ENCODE measurements around the gene RGS3. TPM values are rescaled to one million over a fixed set of nuclear protein-coding genes. Genes with fewer than 3 reads are reported as not detected.

Gene RGS3
- total RNA-seq, 4 donors from 2014 or later: 43.9 to 122 (median 72.7) TPM

- Histone ChIP-seq H3K4me3 (no peak overlapping the region), H3K9me3 (no peaks in the 10 kb centered on the region), H3K27ac (peak overlapping the region in 2 of 4 donors; percentile 7 to 56), H3K27me3 (no peaks in the 10 kb centered on the region), H3K4me1 (peaks cover 0 to 71% (median 10%) of the 10 kb centered on the region in 3 donors), H3K36me3 (peaks cover 0 to 56% of the 10 kb centered on the region in 2 donors)
- 67 to 71% methylated on average over 2 of the region's 9 CpGs for WGBS, 2 donors (ENCODE audit: low coverage in 1 of 2)
- TF ChIP-seq POLR2AphosphoS5 (IDR thresholded peaks at IDR 0.05) (no peak), POLR2A (IDR thresholded peaks at IDR 0.05) (no peak), EP300 (IDR thresholded peaks at IDR 0.05) (no peak)
- TF ChIP-seq, protein P1, sequence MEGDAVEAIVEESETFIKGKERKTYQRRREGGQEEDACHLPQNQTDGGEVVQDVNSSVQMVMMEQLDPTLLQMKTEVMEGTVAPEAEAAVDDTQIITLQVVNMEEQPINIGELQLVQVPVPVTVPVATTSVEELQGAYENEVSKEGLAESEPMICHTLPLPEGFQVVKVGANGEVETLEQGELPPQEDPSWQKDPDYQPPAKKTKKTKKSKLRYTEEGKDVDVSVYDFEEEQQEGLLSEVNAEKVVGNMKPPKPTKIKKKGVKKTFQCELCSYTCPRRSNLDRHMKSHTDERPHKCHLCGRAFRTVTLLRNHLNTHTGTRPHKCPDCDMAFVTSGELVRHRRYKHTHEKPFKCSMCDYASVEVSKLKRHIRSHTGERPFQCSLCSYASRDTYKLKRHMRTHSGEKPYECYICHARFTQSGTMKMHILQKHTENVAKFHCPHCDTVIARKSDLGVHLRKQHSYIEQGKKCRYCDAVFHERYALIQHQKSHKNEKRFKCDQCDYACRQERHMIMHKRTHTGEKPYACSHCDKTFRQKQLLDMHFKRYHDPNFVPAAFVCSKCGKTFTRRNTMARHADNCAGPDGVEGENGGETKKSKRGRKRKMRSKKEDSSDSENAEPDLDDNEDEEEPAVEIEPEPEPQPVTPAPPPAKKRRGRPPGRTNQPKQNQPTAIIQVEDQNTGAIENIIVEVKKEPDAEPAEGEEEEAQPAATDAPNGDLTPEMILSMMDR (IDR thresholded peaks at IDR 0.05): no peak
- ATAC-seq: no peak
Measured at GRCh38 chr9:113506090-113506589, 42.6 kb downstream of the RGS3 start.

DNA sequence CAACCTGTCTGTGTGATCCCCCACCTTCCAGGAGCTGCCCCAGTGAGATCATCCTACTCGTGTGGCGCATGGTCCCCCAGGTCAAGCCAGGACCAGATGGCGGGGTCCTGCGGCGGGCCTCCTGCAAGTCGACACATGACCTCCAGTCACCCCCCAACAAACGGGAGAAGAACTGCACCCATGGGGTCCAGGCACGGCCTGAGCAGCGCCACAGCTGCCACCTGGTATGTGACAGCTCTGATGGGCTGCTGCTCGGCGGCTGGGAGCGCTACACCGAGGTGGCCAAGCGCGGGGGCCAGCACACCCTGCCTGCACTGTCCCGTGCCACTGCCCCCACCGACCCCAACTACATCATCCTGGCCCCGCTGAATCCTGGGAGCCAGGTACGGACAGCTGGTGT lies 43.7 kb downstream of the RGS3 start:
- H3K36me3 ChIP-seq: peaks cover 0 to 58% of the 10 kb centered on the region in 2 donors
- H3K4me3 ChIP-seq: no peak overlapping the region
- no peaks in the 10 kb centered on the region for H3K9me3 ChIP-seq
- no peak for ATAC-seq
- TF ChIP-seq POLR2A (IDR thresholded peaks at IDR 0.05) (no peak), POLR2AphosphoS5 (IDR thresholded peaks at IDR 0.05) (no peak)
- TF ChIP-seq, protein P1 (IDR thresholded peaks at IDR 0.05): no peak
- no peak overlapping the region for H3K27ac ChIP-seq
- peaks cover 0 to 82% (median 10%) of the 10 kb centered on the region in 3 donors for H3K4me1 ChIP-seq
- H3K27me3 ChIP-seq: no peaks in the 10 kb centered on the region
- WGBS, 2 donors (ENCODE audit: low coverage in 1 of 2): no CpG with 5 or more reads among the region's 19 CpGs

DNA sequence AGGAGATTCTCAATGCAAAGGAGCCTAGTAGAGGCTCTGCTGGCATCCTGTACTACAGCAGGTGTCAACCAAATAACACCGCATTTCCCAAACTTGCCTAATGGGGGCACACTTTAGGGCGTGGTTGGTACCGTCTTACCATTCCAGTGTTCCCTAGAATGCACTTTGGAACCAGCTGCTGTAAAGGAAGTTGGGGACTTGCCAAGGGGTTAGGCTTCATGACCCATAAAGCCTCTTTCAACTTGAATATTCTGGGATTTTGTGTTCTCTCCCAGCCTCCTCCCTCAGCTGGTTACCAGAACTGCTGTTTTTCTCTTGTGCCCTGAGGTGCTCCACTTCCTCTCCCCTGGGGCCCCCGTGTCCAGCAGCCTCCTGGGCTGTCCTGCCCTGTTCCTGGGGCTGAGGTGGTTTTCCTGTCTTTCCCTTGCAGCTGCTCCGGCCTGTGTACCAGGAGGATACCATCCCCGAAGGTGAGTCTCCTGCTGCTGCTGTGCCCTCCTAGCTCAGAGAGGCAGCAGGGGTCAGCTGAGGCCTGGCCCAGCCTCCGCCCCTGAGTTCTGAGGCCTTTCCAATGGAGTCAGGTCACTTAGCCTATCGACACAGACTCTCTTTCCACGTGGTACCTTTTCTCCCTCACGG lies 44.7 kb downstream of the RGS3 start:
- peaks cover 0 to 76% (median 10%) of the 10 kb centered on the region in 3 donors for H3K4me1 ChIP-seq
- H3K27ac ChIP-seq: peak overlapping the region in 2 of 4 donors; percentile 10 to 38
- no peak overlapping the region for H3K4me3 ChIP-seq
- 75 to 81% methylated on average over 3 to 4 of the region's 10 CpGs for WGBS, 2 donors (ENCODE audit: low coverage in 1 of 2)
- H3K27me3 ChIP-seq: no peaks in the 10 kb centered on the region
- ATAC-seq: no peak
- no peaks in the 10 kb centered on the region for H3K9me3 ChIP-seq
- peaks cover 0 to 67% of the 10 kb centered on the region in 2 donors for H3K36me3 ChIP-seq
- no peak for TF ChIP-seq EP300 (IDR thresholded peaks at IDR 0.05)
- no peak for TF ChIP-seq POLR2AphosphoS5 (IDR thresholded peaks at IDR 0.05)
- TF ChIP-seq, protein P1 (IDR thresholded peaks at IDR 0.05): no peak
- no peak for TF ChIP-seq POLR2A (IDR thresholded peaks at IDR 0.05)

- H3K27ac ChIP-seq: peak overlapping the region in 1 of 4 donors; percentile 38
Measured at GRCh38 chr9:113509463-113509862, 45.9 kb downstream of the RGS3 start.

More at GRCh38 chr9:113509463-113509862, 45.9 kb downstream of the RGS3 start:
- Histone ChIP-seq H3K9me3 (no peaks in the 10 kb centered on the region), H3K4me3 (no peak overlapping the region), H3K4me1 (peaks cover 0 to 65% (median 10%) of the 10 kb centered on the region in 3 donors), H3K36me3 (peaks cover 0 to 73% of the 10 kb centered on the region in 2 donors), H3K27me3 (no peaks in the 10 kb centered on the region)
- 86 to 100% methylated on average over 2 to 5 of the region's 7 CpGs for WGBS, 2 donors (ENCODE audit: low coverage in 1 of 2)
- TF ChIP-seq EP300 (IDR thresholded peaks at IDR 0.05): no peak
- TF ChIP-seq, protein P1 (IDR thresholded peaks at IDR 0.05): no peak
- no peak for TF ChIP-seq POLR2AphosphoS5 (IDR thresholded peaks at IDR 0.05)
- no peak for TF ChIP-seq POLR2A (IDR thresholded peaks at IDR 0.05)
- no peak for ATAC-seq

Data from gastroesophageal sphincter (tissue), 4 donors.